ENCODE data around the gene PLD2. TPM values are rescaled to one million over a fixed set of nuclear protein-coding genes. Genes with fewer than 3 reads are reported as not detected.

Gene PLD2
- total RNA-seq, 1 donor from 2014 or later, result 49.3 TPM

DNA sequence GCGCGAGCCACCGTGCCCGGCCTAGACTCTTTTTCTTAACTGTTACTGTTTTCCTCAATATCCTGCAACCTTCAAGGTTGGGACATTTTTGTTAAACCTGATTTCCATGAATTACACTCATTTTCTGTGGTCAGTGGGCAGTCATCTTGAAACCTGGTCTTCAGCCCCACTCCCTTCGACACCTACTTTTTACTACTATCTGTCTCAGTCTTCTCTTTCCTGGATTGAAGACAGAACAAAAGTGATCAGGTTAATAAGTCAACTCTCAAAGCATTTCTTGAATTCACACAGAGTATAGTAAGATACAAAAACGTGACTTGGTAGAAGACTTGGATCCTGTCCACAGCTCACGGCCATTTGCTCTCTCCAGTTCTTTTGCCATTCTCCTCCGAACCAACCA is 32.3 kb downstream of the PLD2 start:
- Mint-ChIP-seq H3K36me3 (ENCODE audit: unreplicated experiment) (peaks cover 8% of the 10 kb centered on the region), H3K9me3 (ENCODE audit: unreplicated experiment) (no peaks in the 10 kb centered on the region), H3K4me3 (ENCODE audit: unreplicated experiment) (no peak overlapping the region), H3K4me1 (ENCODE audit: unreplicated experiment) (peaks cover 48% of the 10 kb centered on the region), H3K27me3 (ENCODE audit: unreplicated experiment) (no peaks in the 10 kb centered on the region), H3K27ac (ENCODE audit: unreplicated experiment) (no peak overlapping the region)
- TF ChIP-seq, protein P1, sequence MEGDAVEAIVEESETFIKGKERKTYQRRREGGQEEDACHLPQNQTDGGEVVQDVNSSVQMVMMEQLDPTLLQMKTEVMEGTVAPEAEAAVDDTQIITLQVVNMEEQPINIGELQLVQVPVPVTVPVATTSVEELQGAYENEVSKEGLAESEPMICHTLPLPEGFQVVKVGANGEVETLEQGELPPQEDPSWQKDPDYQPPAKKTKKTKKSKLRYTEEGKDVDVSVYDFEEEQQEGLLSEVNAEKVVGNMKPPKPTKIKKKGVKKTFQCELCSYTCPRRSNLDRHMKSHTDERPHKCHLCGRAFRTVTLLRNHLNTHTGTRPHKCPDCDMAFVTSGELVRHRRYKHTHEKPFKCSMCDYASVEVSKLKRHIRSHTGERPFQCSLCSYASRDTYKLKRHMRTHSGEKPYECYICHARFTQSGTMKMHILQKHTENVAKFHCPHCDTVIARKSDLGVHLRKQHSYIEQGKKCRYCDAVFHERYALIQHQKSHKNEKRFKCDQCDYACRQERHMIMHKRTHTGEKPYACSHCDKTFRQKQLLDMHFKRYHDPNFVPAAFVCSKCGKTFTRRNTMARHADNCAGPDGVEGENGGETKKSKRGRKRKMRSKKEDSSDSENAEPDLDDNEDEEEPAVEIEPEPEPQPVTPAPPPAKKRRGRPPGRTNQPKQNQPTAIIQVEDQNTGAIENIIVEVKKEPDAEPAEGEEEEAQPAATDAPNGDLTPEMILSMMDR (IDR thresholded peaks at IDR 0.05), result no peak
- no peak for DNase-seq (ENCODE audit: extremely low spot score, unreplicated experiment)

DNA sequence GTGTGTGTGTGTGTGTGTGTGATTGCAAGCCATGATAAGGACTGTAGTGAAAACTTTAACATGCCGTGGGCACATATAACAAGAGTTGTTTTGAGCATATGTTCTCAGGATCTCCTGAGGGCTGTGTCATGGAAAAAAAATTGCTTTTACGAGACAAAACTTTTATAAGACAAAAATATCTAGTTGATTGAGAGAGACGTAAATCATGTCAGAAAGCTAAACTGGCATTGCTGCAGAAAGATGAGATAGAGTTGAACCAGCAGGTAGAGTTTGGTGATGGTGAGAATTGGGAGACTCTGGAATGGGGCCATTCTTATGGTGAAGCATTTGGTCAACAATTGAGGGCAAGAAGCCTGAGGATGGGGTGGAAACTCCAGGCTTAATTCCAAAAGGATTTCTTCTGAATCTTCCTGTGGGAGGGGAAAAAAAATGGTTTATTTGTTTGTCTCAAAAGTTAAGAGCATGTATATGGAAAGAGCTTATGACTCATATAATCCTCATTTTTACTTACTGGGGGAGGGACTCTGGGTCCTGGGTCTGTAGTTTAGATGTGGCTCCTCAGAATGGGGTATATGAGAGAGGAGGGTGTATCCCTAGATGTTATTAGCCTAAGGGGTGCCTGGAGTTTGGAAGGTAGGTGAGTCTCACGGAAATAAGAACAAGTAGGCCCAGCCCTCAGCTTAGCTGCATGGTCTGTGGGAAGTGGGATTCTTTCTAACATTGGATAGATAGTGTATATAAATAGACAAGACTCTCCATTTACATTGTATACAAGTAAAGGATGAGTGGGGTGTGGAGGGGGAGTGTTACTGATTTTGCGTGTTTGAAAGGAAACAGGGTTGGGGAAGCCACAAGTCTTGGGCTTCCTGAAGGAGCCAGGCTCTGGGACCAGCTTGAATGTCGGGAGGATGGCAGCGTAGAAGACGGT is 33.3 kb downstream of the PLD2 start:
- Mint-ChIP-seq H3K36me3 (ENCODE audit: unreplicated experiment) (peaks cover 11% of the 10 kb centered on the region), H3K4me3 (ENCODE audit: unreplicated experiment) (no peak overlapping the region), H3K4me1 (ENCODE audit: unreplicated experiment) (peaks cover 39% of the 10 kb centered on the region), H3K27me3 (ENCODE audit: unreplicated experiment) (no peaks in the 10 kb centered on the region), H3K9me3 (ENCODE audit: unreplicated experiment) (no peaks in the 10 kb centered on the region), H3K27ac (ENCODE audit: unreplicated experiment) (no peak overlapping the region)
- DNase-seq (ENCODE audit: extremely low spot score, unreplicated experiment), result no peak
- TF ChIP-seq, protein P1 (IDR thresholded peaks at IDR 0.05), result no peak

DNA sequence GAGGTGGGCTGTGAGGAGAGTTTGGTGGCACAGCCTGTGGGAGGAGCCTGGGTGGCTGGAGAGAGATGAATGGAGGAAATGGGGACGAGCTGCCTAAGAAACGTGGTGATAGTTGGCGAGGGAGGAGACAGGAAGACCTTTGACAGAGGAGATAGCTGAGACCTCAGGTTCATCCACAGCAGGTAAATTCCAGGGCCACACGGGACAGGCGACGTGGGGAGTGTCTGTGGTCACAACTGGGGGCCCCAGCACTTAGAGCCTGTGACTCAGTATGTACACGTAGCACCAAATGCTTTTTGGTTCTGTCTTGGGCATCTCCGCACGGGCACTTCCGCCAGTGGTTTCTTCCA is 33.9 kb downstream of the PLD2 start:
- TF ChIP-seq, protein P1 (IDR thresholded peaks at IDR 0.05), result no peak
- H3K9me3 Mint-ChIP-seq (ENCODE audit: unreplicated experiment), result no peaks in the 10 kb centered on the region
- peaks cover 11% of the 10 kb centered on the region for H3K36me3 Mint-ChIP-seq (ENCODE audit: unreplicated experiment)
- peaks cover 35% of the 10 kb centered on the region for H3K4me1 Mint-ChIP-seq (ENCODE audit: unreplicated experiment)
- no peak overlapping the region for H3K27ac Mint-ChIP-seq (ENCODE audit: unreplicated experiment)
- DNase-seq (ENCODE audit: extremely low spot score, unreplicated experiment), result no peak
- H3K4me3 Mint-ChIP-seq (ENCODE audit: unreplicated experiment), result no peak overlapping the region
- H3K27me3 Mint-ChIP-seq (ENCODE audit: unreplicated experiment), result no peaks in the 10 kb centered on the region

DNA sequence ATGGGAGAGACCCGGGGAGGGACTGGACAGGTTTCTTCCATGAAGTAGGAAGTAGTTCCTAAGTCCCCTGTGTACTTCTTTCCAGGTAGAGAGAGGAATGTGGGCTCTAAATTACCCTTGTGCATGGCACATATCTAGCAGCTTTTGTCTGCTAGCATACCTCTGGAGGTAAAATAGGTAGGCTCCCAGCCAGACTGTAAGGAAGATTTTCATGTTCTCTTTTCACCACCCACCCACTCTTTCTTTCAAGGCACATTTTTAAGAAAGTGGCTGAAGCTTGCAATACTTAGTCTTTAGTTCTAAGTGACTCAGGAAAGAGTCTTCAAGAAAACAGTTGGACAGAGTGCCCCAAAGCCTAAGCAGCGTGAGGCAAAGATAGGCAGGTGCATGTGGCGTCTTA is 35.4 kb downstream of the PLD2 start:
- H3K4me1 Mint-ChIP-seq (ENCODE audit: unreplicated experiment), result peaks cover 37% of the 10 kb centered on the region
- H3K4me3 Mint-ChIP-seq (ENCODE audit: unreplicated experiment), result no peak overlapping the region
- peaks cover 11% of the 10 kb centered on the region for H3K36me3 Mint-ChIP-seq (ENCODE audit: unreplicated experiment)
- no peaks in the 10 kb centered on the region for H3K9me3 Mint-ChIP-seq (ENCODE audit: unreplicated experiment)
- no peaks in the 10 kb centered on the region for H3K27me3 Mint-ChIP-seq (ENCODE audit: unreplicated experiment)
- DNase-seq (ENCODE audit: extremely low spot score, unreplicated experiment), result no peak
- TF ChIP-seq, protein P1 (IDR thresholded peaks at IDR 0.05), result no peak
- no peak overlapping the region for H3K27ac Mint-ChIP-seq (ENCODE audit: unreplicated experiment)

DNA sequence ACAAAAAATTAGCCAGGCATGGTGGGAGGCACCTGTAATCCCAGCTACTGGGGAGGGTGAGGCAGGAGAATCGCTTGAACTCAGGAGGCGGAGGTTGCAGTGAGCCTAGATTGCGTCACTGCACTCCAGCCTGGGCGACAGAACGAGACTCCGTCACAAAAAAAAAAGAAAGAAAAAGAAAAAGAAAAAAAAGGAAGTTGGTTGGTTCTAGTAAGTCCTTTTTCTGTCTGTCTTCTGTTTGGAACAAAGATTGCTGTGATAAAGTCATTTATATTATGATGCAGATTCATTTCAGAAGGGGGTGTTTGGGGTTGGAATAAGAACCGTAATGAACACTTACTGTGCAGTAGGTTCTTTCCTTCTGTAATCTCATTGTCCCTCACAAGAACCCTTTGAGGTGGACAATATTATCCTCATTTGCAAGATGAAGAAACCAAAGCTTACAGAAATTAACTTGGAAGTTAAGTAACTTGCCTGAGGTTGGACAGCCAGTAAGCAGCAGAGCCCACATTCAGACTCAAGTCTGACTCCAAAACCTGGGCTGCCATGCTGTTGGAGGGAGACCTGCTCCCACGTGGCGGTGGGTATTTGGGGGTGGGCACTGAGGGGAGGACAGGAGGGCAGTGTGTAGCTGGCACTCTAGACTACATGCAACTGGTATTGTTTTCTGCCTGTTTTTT is 36.5 kb downstream of the PLD2 start:
- peaks cover 38% of the 10 kb centered on the region for H3K4me1 Mint-ChIP-seq (ENCODE audit: unreplicated experiment)
- TF ChIP-seq, protein P1 (IDR thresholded peaks at IDR 0.05), result no peak
- no peaks in the 10 kb centered on the region for H3K9me3 Mint-ChIP-seq (ENCODE audit: unreplicated experiment)
- no peak overlapping the region for H3K4me3 Mint-ChIP-seq (ENCODE audit: unreplicated experiment)
- H3K27me3 Mint-ChIP-seq (ENCODE audit: unreplicated experiment), result no peaks in the 10 kb centered on the region
- no peak overlapping the region for H3K27ac Mint-ChIP-seq (ENCODE audit: unreplicated experiment)
- no peak for DNase-seq (ENCODE audit: extremely low spot score, unreplicated experiment)
- peaks cover 7% of the 10 kb centered on the region for H3K36me3 Mint-ChIP-seq (ENCODE audit: unreplicated experiment)

Measured in osteocyte (in vitro differentiated cells).